8988T (cell line): ENCODE data around the gene GPR135.

Source experiments
- DNase-seq: peaks from one replicate; pipeline ENCODE4 v3.0.0; 2011

GPR135 gene

GRCh38 chr14:59465316-59466135 lies at the start of gene GPR135:
Gene GPR135 (minus strand): TSS chr14:59465380. CDS start chr14:59465226, 154 bp downstream.
- peak; percentile 54 for DNase-seq

- peak; percentile 19 for DNase-seq
Measured at GRCh38 chr14:59511916-59512575, 46.9 kb upstream of the GPR135 start.

GRCh38 chr14:59510966-59511365 lies 45.8 kb upstream of the GPR135 start:
- DNase-seq, result no peak

GRCh38 chr14:59510001-59510400 lies 44.8 kb upstream of the GPR135 start:
- no peak for DNase-seq

- no peak for DNase-seq
Measured at GRCh38 chr14:59509101-59509500, 43.9 kb upstream of the GPR135 start.

GRCh38 chr14:59507752-59508103 lies 42.5 kb upstream of the GPR135 start:
- DNase-seq, result no peak

- peak; percentile 21 for DNase-seq
Measured at GRCh38 chr14:59507063-59507751, 42.0 kb upstream of the GPR135 start.

- DNase-seq, result no peak
Measured at GRCh38 chr14:59503256-59503655, 38.1 kb upstream of the GPR135 start.

GRCh38 chr14:59500732-59501131 lies 35.6 kb upstream of the GPR135 start:
- DNase-seq, result no peak

- no peak for DNase-seq
Measured at GRCh38 chr14:59492384-59492783, 27.2 kb upstream of the GPR135 start.

GRCh38 chr14:59490756-59491155 lies 25.6 kb upstream of the GPR135 start:
- DNase-seq, result no peak

GRCh38 chr14:59484639-59485175 lies 19.5 kb upstream of the GPR135 start:
- DNase-seq, result no peak

GRCh38 chr14:59483819-59484638 lies 18.8 kb upstream of the GPR135 start, which contains the start of the genes JKAMP and L3HYPDH:
Gene JKAMP (plus strand): TSS chr14:59484517. CDS start chr14:59484590, 73 bp downstream.
Gene L3HYPDH (minus strand): TSS chr14:59484408. CDS start chr14:59484316, 92 bp downstream.
- peak; percentile 51 for DNase-seq

GRCh38 chr14:59483363-59483762 lies 18.2 kb upstream of the GPR135 start:
- no peak for DNase-seq

GRCh38 chr14:59482541-59483331 lies 17.6 kb upstream of the GPR135 start:
- no peak for DNase-seq

GRCh38 chr14:59481871-59482540 lies 16.8 kb upstream of the GPR135 start:
- no peak for DNase-seq

- no peak for DNase-seq
Measured at GRCh38 chr14:59481407-59481806, 16.2 kb upstream of the GPR135 start.

GRCh38 chr14:59480166-59480565 lies 15.0 kb upstream of the GPR135 start:
- no peak for DNase-seq

GRCh38 chr14:59478540-59478939 lies 13.4 kb upstream of the GPR135 start:
- DNase-seq, result no peak

- no peak for DNase-seq
Measured at GRCh38 chr14:59475709-59476108, 10.5 kb upstream of the GPR135 start.

- DNase-seq, result no peak
Measured at GRCh38 chr14:59474172-59474571, 9.0 kb upstream of the GPR135 start.
